WTC11 (cell line): ENCODE measurements around the gene NOL9. TPM values are rescaled to one million over a fixed set of nuclear protein-coding genes. Genes with fewer than 3 reads are reported as not detected.

Experiments used
- ATAC-seq: fragments of 200-7000 bp; cut with Tn5 transposase; 2 replicates; pipeline ENCODE4 v1.10.0; 2021; ENCODE audit warnings: mild to moderate bottlenecking, moderate library complexity
- CTCF ChIA-PET: fragments of 300-600 bp; sonication (Branson Sonifier 250); formaldehyde crosslinking; loops from one replicate; lab custom pipeline; 2021; ENCODE audit warnings: antibody characterized with exemption; lab: Charles Lee
- POLR2A ChIA-PET: fragments of 350-600 bp; sonication (Branson Sonifier 250); formaldehyde crosslinking; loops from one replicate; lab custom pipeline; 2021; ENCODE audit warnings: antibody characterized with exemption; lab: Charles Lee
- DNase-seq: peaks from one replicate; pipeline ENCODE4 v3.0.0; 2021; ENCODE audit warnings: low spot score
- H3K27ac Mint-ChIP-seq: 2 replicates; pipeline ENCODE4 v1.8.0; 2021; ENCODE audit warnings: mixed read lengths
- H3K27me3 Mint-ChIP-seq: 2 replicates; pipeline ENCODE4 v1.8.0; 2021; ENCODE audit warnings: low read depth, mild to moderate bottlenecking, moderate library complexity, mixed read lengths
- H3K36me3 Mint-ChIP-seq: 2 replicates; pipeline ENCODE4 v1.8.0; 2021; ENCODE audit warnings: mixed read lengths
- H3K4me1 Mint-ChIP-seq: 2 replicates; pipeline ENCODE4 v1.8.0; 2022; ENCODE audit warnings: mixed read lengths
- H3K4me3 Mint-ChIP-seq: 2 replicates; pipeline ENCODE4 v1.8.0; 2021; ENCODE audit warnings: mild to moderate bottlenecking, moderate library complexity, mixed read lengths
- H3K9me3 Mint-ChIP-seq: 2 replicates; pipeline ENCODE4 v1.8.0; 2021; ENCODE audit warnings: mixed read lengths
- CBFB ChIP-seq: sonication (generic); formaldehyde crosslinking; IDR thresholded peaks from 2 replicates; pipeline ENCODE4 v1.8.1; 2022; ENCODE audit warnings: mild to moderate bottlenecking, low read depth, missing genetic modification reagents
- E2F5 ChIP-seq: sonication (generic); formaldehyde crosslinking; IDR thresholded peaks from 2 replicates; pipeline ENCODE4 v1.8.1; 2022; ENCODE audit warnings: mild to moderate bottlenecking, moderate library complexity, missing genetic modification reagents
- ELF4 ChIP-seq: sonication (generic); formaldehyde crosslinking; IDR thresholded peaks from 2 replicates; pipeline ENCODE4 v1.8.1; 2022; ENCODE audit warnings: low read depth, mild to moderate bottlenecking, moderate library complexity, missing genetic modification reagents
- ETV6 ChIP-seq: sonication (generic); formaldehyde crosslinking; IDR thresholded peaks from 2 replicates; pipeline ENCODE4 v1.8.1; 2022; ENCODE audit warnings: mild to moderate bottlenecking, missing genetic modification reagents
- FOXK1 ChIP-seq: sonication (generic); formaldehyde crosslinking; IDR thresholded peaks from 2 replicates; pipeline ENCODE4 v1.8.0; 2022; ENCODE audit warnings: mild to moderate bottlenecking, moderate library complexity, missing genetic modification reagents
- IRF1 ChIP-seq: sonication (generic); formaldehyde crosslinking; IDR thresholded peaks from 2 replicates; pipeline ENCODE4 v1.8.0; 2023; ENCODE audit warnings: missing genetic modification reagents
- MYBL2 ChIP-seq: sonication (generic); formaldehyde crosslinking; IDR thresholded peaks from 2 replicates; pipeline ENCODE4 v1.8.1; 2023; ENCODE audit warnings: mild to moderate bottlenecking, moderate library complexity, missing genetic modification reagents
- NR1H2 ChIP-seq: sonication (generic); formaldehyde crosslinking; IDR thresholded peaks from 2 replicates; pipeline ENCODE4 v1.9.0; 2021; ENCODE audit warnings: mild to moderate bottlenecking, moderate library complexity, missing genetic modification reagents
- OVOL2 ChIP-seq: fragments of 250-450 bp; sonication (Bioruptor Pico); IDR thresholded peaks from 2 replicates; pipeline ENCODE4 v1.9.0; 2021; ENCODE audit warnings: mild to moderate bottlenecking, borderline replicate concordance
- PREB ChIP-seq: sonication (generic); formaldehyde crosslinking; IDR thresholded peaks from 2 replicates; pipeline ENCODE4 v1.8.1; 2022; ENCODE audit warnings: mild to moderate bottlenecking, missing genetic modification reagents, moderate library complexity, borderline replicate concordance
- SOX15 ChIP-seq: fragments of 250-450 bp; sonication (Bioruptor Pico); IDR thresholded peaks from 2 replicates; pipeline ENCODE4 v1.9.0; 2021; ENCODE audit warnings: mild to moderate bottlenecking
- STAT6 ChIP-seq: sonication (generic); formaldehyde crosslinking; conservative IDR thresholded peaks from 2 replicates; pipeline ENCODE4 v1.8.1; 2023; ENCODE audit warnings: mild to moderate bottlenecking, low read depth, missing genetic modification reagents, moderate library complexity
- ZNF121 ChIP-seq: sonication (generic); formaldehyde crosslinking; IDR thresholded peaks from 2 replicates; pipeline ENCODE4 v1.8.0; 2023; ENCODE audit warnings: missing genetic modification reagents
- ZNF263 ChIP-seq: sonication (generic); formaldehyde crosslinking; IDR thresholded peaks from 2 replicates; pipeline ENCODE4 v1.8.1; 2022; ENCODE audit warnings: low read depth, mild to moderate bottlenecking, moderate library complexity, missing genetic modification reagents
- total RNA-seq: library from RNA; stranded (reverse); gene quantifications from 3 replicates; pipeline ENCODE4 v1.2.3, GENCODE V29; 2021

The NOL9 gene
- total RNA-seq, 1 experiment from 2014 or later, result 37.4 TPM

GRCh38 chr1:6517435-6517851 is 36.9 kb downstream of the NOL9 start (continued):
- TF ChIP-seq STAT6, result no peak
- no peak for TF ChIP-seq MYBL2
- TF ChIP-seq IRF1 (CRISPR knock-in tag), result no peak
- no peak for TF ChIP-seq OVOL2 (CRISPR knock-in tag)

- CTCF ChIA-PET, result no interaction called here
- H3K27ac Mint-ChIP-seq, result no peak overlapping the region
- POLR2A ChIA-PET, result no interaction called here
- ATAC-seq (no peak), DNase-seq (no peak)
- H3K36me3 Mint-ChIP-seq, result no peaks in the 10 kb centered on the region
- no peak for TF ChIP-seq ELF4 (CRISPR knock-in tag)
- TF ChIP-seq SOX15, result no peak
- no peak for TF ChIP-seq PREB (CRISPR knock-in tag)
- no peak for TF ChIP-seq FOXK1 (CRISPR knock-in tag)
- H3K4me3 Mint-ChIP-seq, result no peak overlapping the region
- no peaks in the 10 kb centered on the region for H3K9me3 Mint-ChIP-seq
- H3K4me1 Mint-ChIP-seq, result peaks cover 18% of the 10 kb centered on the region
- H3K27me3 Mint-ChIP-seq, result no peaks in the 10 kb centered on the region
Observed at GRCh38 chr1:6515771-6516170, 38.5 kb downstream of the NOL9 start.

- POLR2A ChIA-PET, result no interaction called here
- Mint-ChIP-seq H3K4me1 (no peaks in the 10 kb centered on the region), H3K9me3 (no peaks in the 10 kb centered on the region), H3K27me3 (no peaks in the 10 kb centered on the region), H3K36me3 (no peaks in the 10 kb centered on the region), H3K27ac (no peak overlapping the region), H3K4me3 (no peak overlapping the region)
- ATAC-seq (no peak), DNase-seq (no peak)
- TF ChIP-seq CBFB (CRISPR knock-in tag) (no peak), NR1H2 (CRISPR knock-in tag) (no peak)
- CTCF ChIA-PET, result interaction anchor here (0.6 to 2.0 kb wide), 10 partner anchors 10 to 133 kb away, joined by 3 to 12 read pairs (median 4); partner anchors contain the start of gene PLEKHG5
Observed at GRCh38 chr1:6513320-6513801, 41.0 kb downstream of the NOL9 start.

GRCh38 chr1:6512908-6513280 is 41.4 kb downstream of the NOL9 start:
- ATAC-seq (no peak), DNase-seq (no peak)
- TF ChIP-seq E2F5 (CRISPR knock-in tag), result no peak
- TF ChIP-seq ZNF121 (CRISPR knock-in tag), result no peak
- TF ChIP-seq NR1H2 (CRISPR knock-in tag), result no peak
- TF ChIP-seq ETV6, result no peak
- no peak for TF ChIP-seq ZNF263 (CRISPR knock-in tag)
- POLR2A ChIA-PET, result no interaction called here
- Mint-ChIP-seq H3K27ac (no peak overlapping the region), H3K4me3 (no peak overlapping the region), H3K27me3 (no peaks in the 10 kb centered on the region), H3K36me3 (no peaks in the 10 kb centered on the region), H3K9me3 (no peaks in the 10 kb centered on the region), H3K4me1 (no peaks in the 10 kb centered on the region)
- CTCF ChIA-PET, result interaction anchor here (0.8 to 1.9 kb wide), 9 partner anchors 10 to 134 kb away, joined by 3 to 12 read pairs (median 4); partner anchors contain the start of gene PLEKHG5
